ENCODE results near the gene NRP2. TPM values are rescaled to one million over a fixed set of nuclear protein-coding genes. Genes with fewer than 3 reads are reported as not detected.

The NRP2 gene
- total RNA-seq, 2 donors from 2014 or later: 69.7 to 92.4 TPM

DNA sequence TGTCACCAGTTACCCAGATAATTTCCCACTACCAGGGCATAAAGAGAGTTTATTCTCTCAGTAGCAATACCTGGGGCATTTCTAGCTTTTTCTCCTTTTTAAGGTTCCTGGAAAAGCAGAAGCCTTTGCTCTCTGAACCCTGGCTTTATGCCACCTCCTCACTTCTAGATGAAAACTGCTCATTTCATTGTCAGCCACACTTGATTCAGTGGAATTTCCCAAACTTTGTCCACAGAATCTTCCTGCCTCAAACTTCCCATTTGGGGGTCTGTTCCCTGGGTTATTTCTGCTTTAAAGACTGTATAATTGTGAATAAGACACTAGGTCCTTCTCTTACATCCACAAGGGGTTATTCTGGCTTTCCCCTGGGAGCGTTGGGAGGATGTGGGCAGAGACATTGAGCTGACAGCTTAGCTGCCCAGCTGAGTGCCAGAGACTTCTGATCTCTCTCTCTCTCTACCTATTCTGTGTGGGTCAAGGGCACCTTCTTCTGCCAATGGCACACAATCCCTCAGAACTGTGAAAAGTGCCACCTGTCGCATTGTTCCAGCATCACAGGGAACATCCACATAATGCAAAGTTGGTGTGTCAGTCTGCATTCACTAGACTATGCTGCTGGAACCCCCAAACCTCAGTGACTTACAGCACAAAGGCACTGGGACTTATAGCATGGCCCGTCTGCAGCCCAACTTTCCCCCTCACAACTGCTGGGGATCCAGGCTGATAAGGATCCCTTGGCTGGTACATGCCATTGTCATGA lies 19.9 kb upstream of the NRP2 start:
- DNase-seq: no peak
- no peak overlapping the region for H3K27ac Mint-ChIP-seq
- TF ChIP-seq, protein P1, sequence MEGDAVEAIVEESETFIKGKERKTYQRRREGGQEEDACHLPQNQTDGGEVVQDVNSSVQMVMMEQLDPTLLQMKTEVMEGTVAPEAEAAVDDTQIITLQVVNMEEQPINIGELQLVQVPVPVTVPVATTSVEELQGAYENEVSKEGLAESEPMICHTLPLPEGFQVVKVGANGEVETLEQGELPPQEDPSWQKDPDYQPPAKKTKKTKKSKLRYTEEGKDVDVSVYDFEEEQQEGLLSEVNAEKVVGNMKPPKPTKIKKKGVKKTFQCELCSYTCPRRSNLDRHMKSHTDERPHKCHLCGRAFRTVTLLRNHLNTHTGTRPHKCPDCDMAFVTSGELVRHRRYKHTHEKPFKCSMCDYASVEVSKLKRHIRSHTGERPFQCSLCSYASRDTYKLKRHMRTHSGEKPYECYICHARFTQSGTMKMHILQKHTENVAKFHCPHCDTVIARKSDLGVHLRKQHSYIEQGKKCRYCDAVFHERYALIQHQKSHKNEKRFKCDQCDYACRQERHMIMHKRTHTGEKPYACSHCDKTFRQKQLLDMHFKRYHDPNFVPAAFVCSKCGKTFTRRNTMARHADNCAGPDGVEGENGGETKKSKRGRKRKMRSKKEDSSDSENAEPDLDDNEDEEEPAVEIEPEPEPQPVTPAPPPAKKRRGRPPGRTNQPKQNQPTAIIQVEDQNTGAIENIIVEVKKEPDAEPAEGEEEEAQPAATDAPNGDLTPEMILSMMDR (conservative IDR thresholded peaks at IDR 0.05): no peak

DNA sequence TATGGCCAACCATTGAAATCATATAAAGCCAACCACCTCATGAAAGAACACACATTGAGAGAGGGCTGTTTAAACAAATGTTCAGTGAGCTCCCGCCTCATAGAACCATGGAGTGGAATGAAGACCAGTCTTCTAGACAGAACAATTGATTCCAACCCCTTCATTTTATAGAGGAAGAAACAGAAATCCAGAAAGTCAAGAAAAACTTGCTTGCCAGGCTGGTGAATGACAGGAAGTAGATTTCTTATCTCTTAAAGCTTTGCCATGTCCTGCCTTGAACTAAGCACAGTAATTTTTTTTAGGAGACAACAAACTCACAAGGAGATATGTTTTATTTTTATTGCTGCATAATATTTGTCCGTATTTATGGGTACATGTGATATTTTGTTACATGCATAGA lies 16.5 kb upstream of the NRP2 start:
- DNase-seq: no peak
- Histone ChIP-seq H3K36me3 (ENCODE audit: control insufficient read depth, insufficient read depth, low read length) (no peaks in the 10 kb centered on the region), H3K9ac (ENCODE audit: extremely low read depth, low read length, poor library complexity, severe bottlenecking) (no peak overlapping the region), H3K27me3 (ENCODE audit: control insufficient read depth, insufficient read depth, low read length, poor library complexity, severe bottlenecking) (peaks cover 7% of the 10 kb centered on the region), H3K4me3 (ENCODE audit: low read length) (no peak overlapping the region), H3K4me1 (ENCODE audit: control insufficient read depth, insufficient read depth, low read length) (peaks cover 4% of the 10 kb centered on the region), H3K9me3 (ENCODE audit: control insufficient read depth, low read length) (peaks cover 24% of the 10 kb centered on the region), H3K27ac (ENCODE audit: low read depth, low read length) (no peak overlapping the region)
- TF ChIP-seq, protein P1 (conservative IDR thresholded peaks at IDR 0.05): no peak
- 86 to 87% methylated on average over 1 to 2 of the region's 2 CpGs for WGBS, 2 experiments (ENCODE audit: insufficient coverage in 1 of 2, insufficient read length in 1 of 2)
- Mint-ChIP-seq H3K4me3 (no peak overlapping the region), H3K36me3 (ENCODE audit: low read depth) (no peaks in the 10 kb centered on the region), H3K27me3 (ENCODE audit: insufficient read depth) (peaks cover 17% of the 10 kb centered on the region), H3K27ac (no peak overlapping the region), H3K4me1 (peaks cover 13% of the 10 kb centered on the region), H3K9me3 (peaks cover 29% of the 10 kb centered on the region)

More for the DNA sequence above, 19.9 kb upstream of the NRP2 start:
- H3K4me1 ChIP-seq (ENCODE audit: control insufficient read depth, insufficient read depth, low read length): no peaks in the 10 kb centered on the region
- no peak overlapping the region for H3K9ac ChIP-seq (ENCODE audit: extremely low read depth, low read length, poor library complexity, severe bottlenecking)
- Mint-ChIP-seq H3K4me1 (no peaks in the 10 kb centered on the region), H3K27me3 (ENCODE audit: insufficient read depth) (peaks cover 17% of the 10 kb centered on the region), H3K9me3 (peaks cover 9% of the 10 kb centered on the region), H3K4me3 (no peak overlapping the region), H3K36me3 (ENCODE audit: low read depth) (no peaks in the 10 kb centered on the region)
- no peak overlapping the region for H3K4me3 ChIP-seq (ENCODE audit: low read length)
- H3K27me3 ChIP-seq (ENCODE audit: control insufficient read depth, insufficient read depth, low read length, poor library complexity, severe bottlenecking): peaks cover 26% of the 10 kb centered on the region
- H3K36me3 ChIP-seq (ENCODE audit: control insufficient read depth, insufficient read depth, low read length): no peaks in the 10 kb centered on the region
- WGBS, 2 experiments (ENCODE audit: insufficient coverage in 1 of 2, insufficient read length in 1 of 2): 75 to 88% methylated on average over 1 to 3 of the region's 3 CpGs
- peaks cover 9% of the 10 kb centered on the region for H3K9me3 ChIP-seq (ENCODE audit: control insufficient read depth, low read length)
- H3K27ac ChIP-seq (ENCODE audit: low read depth, low read length): no peak overlapping the region

DNA sequence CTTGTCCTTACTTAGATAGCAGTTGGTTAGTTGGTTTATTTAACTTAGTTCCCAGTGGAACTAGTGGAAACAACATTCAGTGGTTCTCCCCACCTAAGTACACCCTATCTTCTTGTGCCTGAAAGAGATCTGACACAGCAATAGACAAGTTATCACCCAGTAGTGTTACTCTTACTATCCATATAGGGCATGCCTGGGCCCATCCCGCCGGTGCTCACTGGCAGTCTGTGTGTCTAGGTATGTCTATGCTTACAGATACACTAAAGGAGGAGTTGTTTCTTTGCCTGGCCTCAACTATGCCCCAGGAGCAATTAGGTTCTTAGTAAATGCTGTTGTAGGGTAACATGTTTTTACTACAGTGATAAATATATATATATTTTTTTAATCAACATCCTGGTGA lies 12.0 kb upstream of the NRP2 start:
- Histone ChIP-seq H3K9me3 (ENCODE audit: control insufficient read depth, low read length) (peaks cover 24% of the 10 kb centered on the region), H3K27ac (ENCODE audit: low read depth, low read length) (no peak overlapping the region), H3K27me3 (ENCODE audit: control insufficient read depth, insufficient read depth, low read length, poor library complexity, severe bottlenecking) (peaks cover 6% of the 10 kb centered on the region), H3K36me3 (ENCODE audit: control insufficient read depth, insufficient read depth, low read length) (no peaks in the 10 kb centered on the region), H3K4me3 (ENCODE audit: low read length) (no peak overlapping the region), H3K9ac (ENCODE audit: extremely low read depth, low read length, poor library complexity, severe bottlenecking) (no peak overlapping the region), H3K4me1 (ENCODE audit: control insufficient read depth, insufficient read depth, low read length) (peaks cover 10% of the 10 kb centered on the region)
- H3K4me1 Mint-ChIP-seq: peaks cover 34% of the 10 kb centered on the region
- no peak overlapping the region for H3K4me3 Mint-ChIP-seq
- H3K9me3 Mint-ChIP-seq: peaks cover 28% of the 10 kb centered on the region
- 86% methylated on average over 2 of the region's 2 CpGs; no CpG with 5 or more reads in 1 of the 2 experiments for WGBS, 2 experiments (ENCODE audit: insufficient coverage in 1 of 2, insufficient read length in 1 of 2)
- no peaks in the 10 kb centered on the region for H3K36me3 Mint-ChIP-seq (ENCODE audit: low read depth)
- no peak overlapping the region for H3K27ac Mint-ChIP-seq
- DNase-seq: no peak
- no peaks in the 10 kb centered on the region for H3K27me3 Mint-ChIP-seq (ENCODE audit: insufficient read depth)
- TF ChIP-seq, protein P1 (conservative IDR thresholded peaks at IDR 0.05): no peak

Data from endodermal cell (in vitro differentiated cells).